CD14-positive monocyte (primary cell): ENCODE data around the gene TMEM14A. TPM values are rescaled to one million over a fixed set of nuclear protein-coding genes. Genes with fewer than 3 reads are reported as not detected.

Experiments used
- DNase-seq, 3 donors: peaks; one replicate each; pipeline ENCODE4 v3.0.0-alpha.2; 2011 to 2022
- H2AFZ ChIP-seq: 2 replicates; pipeline ENCODE4 v1.6.0; 2012; ENCODE audit warnings: mild to moderate bottlenecking, low read depth, low read length, inconsistent platforms; ENCODE audit not compliant: insufficient read depth, poor library complexity, severe bottlenecking
- H3K27ac ChIP-seq, 2 donors: 1 replicate in 1 of 2; 2 replicates in 1 of 2; pipeline ENCODE4 v1.5.1; 2012 to 2013; ENCODE audit warnings: low read length in 2 of 2, control low read depth in 1 of 2, inconsistent platforms in 1 of 2, low read depth in 1 of 2, mild to moderate bottlenecking in 1 of 2
- H3K27me3 ChIP-seq, 2 donors: one replicate each; pipeline versions ENCODE4 v1.6.0 to v1.6.1; 2011 to 2013; ENCODE audit warnings: low read length in 2 of 2; ENCODE audit not compliant: control insufficient read depth in 2 of 2, insufficient read depth in 2 of 2
- H3K36me3 ChIP-seq, 2 donors: replicated peaks in 1 of 2; 1 replicate in 1 of 2; 2 replicates in 1 of 2; pipeline versions ENCODE4 v1.5.1 to v1.6.1; 2012 to 2013; ENCODE audit warnings: low read length in 2 of 2, control low read depth in 1 of 2, inconsistent platforms in 1 of 2, mild to moderate bottlenecking in 1 of 2; ENCODE audit not compliant: insufficient read depth in 2 of 2, control insufficient read depth in 1 of 2
- H3K4me1 ChIP-seq, 2 donors: 1 replicate in 1 of 2; 2 replicates in 1 of 2; pipeline versions ENCODE4 v1.5.1 to v1.6.1; 2012 to 2013; ENCODE audit warnings: low read length in 2 of 2, control low read depth in 1 of 2, inconsistent platforms in 1 of 2, mild to moderate bottlenecking in 1 of 2, moderate library complexity in 1 of 2; ENCODE audit not compliant: insufficient read depth in 2 of 2, control insufficient read depth in 1 of 2
- H3K4me2 ChIP-seq: replicated peaks from 2 replicates; pipeline ENCODE3; 2012; ENCODE audit warnings: low read length, moderate library complexity, mild to moderate bottlenecking; ENCODE audit not compliant: poor library complexity, severe bottlenecking; ENCODE audit errors: extremely low read depth
- H3K4me3 ChIP-seq, 3 experiments: fragments of 200-600 bp in 1 of 3; sonication (generic) in 1 of 3; replicated peaks in 1 of 3; 1 replicate in 2 of 3; 2 replicates in 1 of 3; pipeline ENCODE4 v1.5.1; 2011 to 2013; ENCODE audit warnings: low read length in 3 of 3, mild to moderate bottlenecking in 3 of 3, control low read depth in 2 of 3, low read depth in 2 of 3, inconsistent platforms in 1 of 3, moderate library complexity in 1 of 3
- H3K79me2 ChIP-seq: 2 replicates; pipeline ENCODE4 v1.6.0; 2012; ENCODE audit warnings: mild to moderate bottlenecking, control low read depth, inconsistent platforms, low read length, moderate library complexity; ENCODE audit not compliant: insufficient read depth
- H3K9ac ChIP-seq: 2 replicates; pipeline ENCODE4 v1.6.0; 2017; ENCODE audit warnings: low read length, mild to moderate bottlenecking; ENCODE audit not compliant: insufficient read depth, poor library complexity, severe bottlenecking
- H3K9me3 ChIP-seq, 2 donors: replicated peaks in 1 of 2; 1 replicate in 1 of 2; 2 replicates in 1 of 2; pipeline versions ENCODE4 v1.5.1 to v1.6.1; 2012 to 2013; ENCODE audit warnings: low read length in 2 of 2, control low read depth in 1 of 2; ENCODE audit not compliant: control insufficient read depth in 1 of 2, insufficient read depth in 1 of 2
- H4K20me1 ChIP-seq: 2 replicates; pipeline ENCODE4 v1.6.0; 2012; ENCODE audit warnings: mild to moderate bottlenecking, low read length, control low read depth, moderate library complexity; ENCODE audit not compliant: insufficient read depth
- H3K27ac Mint-ChIP-seq, 7 donors: one replicate each; pipeline ENCODE4 v1.8.0; 2020; ENCODE audit warnings: mild to moderate bottlenecking in 7 of 7, mixed read lengths in 7 of 7, moderate library complexity in 6 of 7, inconsistent platforms in 2 of 7
- H3K27me3 Mint-ChIP-seq, 3 donors: one replicate each; pipeline ENCODE4 v1.8.0; 2021 to 2022; ENCODE audit warnings: low read depth in 3 of 3, mild to moderate bottlenecking in 3 of 3, mixed read lengths in 3 of 3, moderate library complexity in 3 of 3, inconsistent platforms in 1 of 3
- H3K36me3 Mint-ChIP-seq, 2 donors: one replicate each; pipeline ENCODE4 v1.8.0; 2020; ENCODE audit warnings: mixed read lengths in 2 of 2, inconsistent platforms in 1 of 2, mild to moderate bottlenecking in 1 of 2
- H3K4me1 Mint-ChIP-seq: one replicate; pipeline ENCODE4 v1.8.0; 2020; ENCODE audit warnings: mild to moderate bottlenecking, mixed read lengths
- H3K4me3 Mint-ChIP-seq, 2 donors: one replicate each; pipeline ENCODE4 v1.8.0; 2020; ENCODE audit warnings: mild to moderate bottlenecking in 2 of 2, mixed read lengths in 2 of 2, moderate library complexity in 1 of 2
- H3K9me3 Mint-ChIP-seq, 7 donors: one replicate each; pipeline ENCODE4 v1.8.0; 2020 to 2022; ENCODE audit warnings: mixed read lengths in 7 of 7, mild to moderate bottlenecking in 6 of 7, moderate library complexity in 6 of 7, inconsistent platforms in 2 of 7
- CTCF ChIP-seq: fragments of 200-600 bp; IDR thresholded peaks from one replicate; pipeline ENCODE4 v1.8.0; 2022; ENCODE audit warnings: antibody characterized with exemption, mild to moderate bottlenecking
- WGBS: methylation state at CpG from one replicate; pipeline ENCODE4 v1.1.5; 2013; ENCODE audit warnings: missing lambda C conversion rate; ENCODE audit not compliant: insufficient coverage; 5-methylcytosine and 5-hydroxymethylcytosine counted together
- intact Hi-C, 2 donors: fragments of 100-400 bp; cut with micrococcal nuclease; formaldehyde crosslinking; loops; one replicate each; pipeline versions ENCODE4 v1.15.0 to v1.15.1; 2023
- polyA plus RNA-seq, 3 donors: library from polyadenylated mRNA; depleted of rRNA in 1 of 3; unstranded in 2 of 3; stranded (reverse) in 1 of 3; fragments of 300-500 nt in 2 of 3; fragments of >200 nt in 1 of 3; fragmentation: Illumina TruSeq in 2 of 3; gene quantifications; 1 replicate in 2 of 3; 2 replicates in 1 of 3; pipeline ENCODE4 v1.2.3, GENCODE V29; 2012 to 2021

Gene TMEM14A
- polyA plus RNA-seq, 3 donors = 0.08 to 0.23 (median 0.20) TPM

DNA sequence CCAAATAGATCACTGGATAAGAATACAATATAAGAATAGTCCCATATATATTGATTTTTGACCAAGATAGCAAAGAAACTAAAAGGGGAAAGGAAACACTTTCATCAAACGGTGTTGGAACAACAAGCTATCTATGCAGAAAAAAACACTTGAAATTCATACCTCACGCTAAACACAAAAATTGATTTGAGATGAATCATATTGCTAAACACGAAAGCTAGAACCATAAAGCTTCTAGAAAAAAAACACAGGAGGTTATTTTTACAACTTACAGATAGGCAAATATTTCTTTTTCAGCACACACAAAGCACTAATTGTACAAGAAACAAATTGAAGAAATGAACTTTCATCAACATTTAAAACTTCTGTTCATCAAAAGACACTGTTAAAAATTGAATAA, 36.7 kb upstream of the TMEM14A start:
- no peak for DNase-seq
- Mint-ChIP-seq H3K9me3 (no peaks in the 10 kb centered on the region), H3K27ac (no peak overlapping the region), H3K27me3 (peaks cover 0 to 5% (median 0%) of the 10 kb centered on the region in 3 donors), H3K4me1 (no peaks in the 10 kb centered on the region), H3K4me3 (no peak overlapping the region), H3K36me3 (no peaks in the 10 kb centered on the region)
- Histone ChIP-seq H3K79me2 (no peaks in the 10 kb centered on the region), H3K9me3 (no peaks in the 10 kb centered on the region), H3K4me2 (no peak overlapping the region), H3K36me3 (no peaks in the 10 kb centered on the region), H3K4me1 (no peaks in the 10 kb centered on the region), H3K9ac (no peak overlapping the region), H2AFZ (no peak overlapping the region), H3K27me3 (peaks cover 0 to 2% of the 10 kb centered on the region in 2 donors), H3K27ac (no peak overlapping the region), H4K20me1 (no peaks in the 10 kb centered on the region), H3K4me3 (no peak overlapping the region)
- no peak for TF ChIP-seq CTCF
- intact Hi-C loops = no loop called here
- WGBS = no CpG with 5 or more reads among the region's 3 CpGs

- Histone ChIP-seq H3K9ac (no peak overlapping the region), H3K4me2 (no peak overlapping the region), H3K4me3 (no peak overlapping the region), H4K20me1 (no peaks in the 10 kb centered on the region), H3K9me3 (no peaks in the 10 kb centered on the region), H3K27me3 (peaks cover 0 to 2% of the 10 kb centered on the region in 2 donors), H3K27ac (no peak overlapping the region), H2AFZ (no peak overlapping the region), H3K4me1 (no peaks in the 10 kb centered on the region), H3K36me3 (no peaks in the 10 kb centered on the region), H3K79me2 (no peaks in the 10 kb centered on the region)
- WGBS = 50% methylated on average over 2 of the region's 5 CpGs
- H3K4me3 Mint-ChIP-seq = no peak overlapping the region
- peaks cover 0 to 13% (median 4%) of the 10 kb centered on the region in 3 donors for H3K27me3 Mint-ChIP-seq
- no peaks in the 10 kb centered on the region for H3K9me3 Mint-ChIP-seq
- H3K36me3 Mint-ChIP-seq = no peaks in the 10 kb centered on the region
- H3K27ac Mint-ChIP-seq = peak overlapping the region in 1 of 7 donors; percentile 26
- no peak for TF ChIP-seq CTCF
- no peak for DNase-seq
- H3K4me1 Mint-ChIP-seq = peaks cover 2% of the 10 kb centered on the region
- intact Hi-C loops = no loop called here
Measured at GRCh38 chr6:52635049-52635577, 35.8 kb upstream of the TMEM14A start.
